HS-5 (cell line): Measurements from ENCODE around the gene GNRHR.
A peak's percentile ranks its signal among the peaks of the same experiment; 100 is the strongest.

ENCODE experiments used
- DNase-seq: peaks from one replicate; pipeline ENCODE4 v3.0.0-alpha.2; 2012; ENCODE audit warnings: low read depth

Gene GNRHR

GRCh38 chr4:67700116-67700737 is 54.0 kb downstream of the GNRHR start:
- DNase-seq = peak; percentile 8

GRCh38 chr4:67699603-67700002 is 54.6 kb downstream of the GNRHR start:
- DNase-seq = no peak

- no peak for DNase-seq
Measured at GRCh38 chr4:67697860-67698687, 56.1 kb downstream of the GNRHR start.

- DNase-seq = no peak
Measured at GRCh38 chr4:67696061-67696460, 58.1 kb downstream of the GNRHR start.

- DNase-seq = no peak
Measured at GRCh38 chr4:67694662-67695061, 59.5 kb downstream of the GNRHR start.

GRCh38 chr4:67691328-67691727 is 62.9 kb downstream of the GNRHR start:
- no peak for DNase-seq
